G401.6 (cell line): Measurements from ENCODE around the gene YIPF5.

Source experiments
- FAIRE-seq: peaks from 2 replicates; lab custom pipeline; 2012; peaks lifted over from hg19 to GRCh38; lab: Jason Lieb, UNC

The YIPF5 gene

GRCh38 chr5:144177548-144177947 is 7.1 kb upstream of the YIPF5 start:
- no peak for FAIRE-seq

- no peak for FAIRE-seq
Observed at GRCh38 chr5:144173766-144174165, 3.3 kb upstream of the YIPF5 start.

GRCh38 chr5:144169904-144170275 is 569 bp downstream of the YIPF5 start:
- FAIRE-seq = no peak

GRCh38 chr5:144167998-144168397 is 2.5 kb downstream of the YIPF5 start:
- FAIRE-seq = no peak

GRCh38 chr5:144166696-144167095 is 3.8 kb downstream of the YIPF5 start:
- no peak for FAIRE-seq

- no peak for FAIRE-seq
Observed at GRCh38 chr5:144162686-144163085, 7.8 kb downstream of the YIPF5 start.

- FAIRE-seq = no peak
Observed at GRCh38 chr5:144156767-144157171, 13.7 kb downstream of the YIPF5 start.

GRCh38 chr5:144151026-144151425 is 19.4 kb downstream of the YIPF5 start:
- no peak for FAIRE-seq

GRCh38 chr5:144144956-144145751 is 25.3 kb downstream of the YIPF5 start:
- FAIRE-seq = no peak

- no peak for FAIRE-seq
Observed at GRCh38 chr5:144143625-144144024, 26.8 kb downstream of the YIPF5 start.

GRCh38 chr5:144142824-144143162 is 27.7 kb downstream of the YIPF5 start:
- no peak for FAIRE-seq

GRCh38 chr5:144142139-144142823 is 28.2 kb downstream of the YIPF5 start:
- no peak for FAIRE-seq

- no peak for FAIRE-seq
Observed at GRCh38 chr5:144141585-144141984, 28.9 kb downstream of the YIPF5 start.

- no peak for FAIRE-seq
Observed at GRCh38 chr5:144139586-144139985, 30.9 kb downstream of the YIPF5 start.

- no peak for FAIRE-seq
Observed at GRCh38 chr5:144135113-144135762, 35.2 kb downstream of the YIPF5 start.

GRCh38 chr5:144134194-144134826 is 36.1 kb downstream of the YIPF5 start:
- no peak for FAIRE-seq

GRCh38 chr5:144133050-144133633 is 37.3 kb downstream of the YIPF5 start:
- FAIRE-seq = no peak

- FAIRE-seq = no peak
Observed at GRCh38 chr5:144131261-144131660, 39.2 kb downstream of the YIPF5 start.

GRCh38 chr5:144130306-144130705 is 40.2 kb downstream of the YIPF5 start:
- FAIRE-seq = no peak

GRCh38 chr5:144128844-144129243 is 41.6 kb downstream of the YIPF5 start:
- FAIRE-seq = no peak

GRCh38 chr5:144126707-144127106 is 43.8 kb downstream of the YIPF5 start:
- no peak for FAIRE-seq

- no peak for FAIRE-seq
Observed at GRCh38 chr5:144125163-144125726, 45.2 kb downstream of the YIPF5 start.
